Parathyroid adenoma (tissue), 2 donors: ENCODE results near the gene SH3GL2.

Experiments
- H2AFZ ChIP-seq: fragments of 300-600 bp; sonication (generic); one replicate; pipeline ENCODE4 v1.7.0; 2017; ENCODE audit warnings: antibody characterized with exemption, mild to moderate bottlenecking
- H3K27ac ChIP-seq: fragments of 300-600 bp; sonication (generic); one replicate; pipeline ENCODE4 v1.7.0; 2017
- H3K27me3 ChIP-seq: fragments of 300-600 bp; sonication (generic); one replicate; pipeline ENCODE4 v1.7.0; 2017; ENCODE audit warnings: low read length; ENCODE audit not compliant: control insufficient read depth, insufficient read depth
- H3K36me3 ChIP-seq: fragments of 300-600 bp; sonication (generic); one replicate; pipeline ENCODE4 v1.7.0; 2017; ENCODE audit warnings: low read length; ENCODE audit not compliant: control insufficient read depth, insufficient read depth
- H3K4me1 ChIP-seq: fragments of 300-600 bp; sonication (generic); one replicate; pipeline ENCODE4 v1.7.0; 2017; ENCODE audit warnings: control low read depth
- H3K4me2 ChIP-seq: fragments of 300-600 bp; sonication (generic); one replicate; pipeline ENCODE4 v1.7.0; 2017; ENCODE audit warnings: low read length
- H3K4me3 ChIP-seq: fragments of 300-600 bp; sonication (generic); one replicate; pipeline ENCODE4 v1.7.0; 2017; ENCODE audit warnings: low read depth, low read length
- H3K79me2 ChIP-seq: fragments of 300-600 bp; sonication (generic); one replicate; pipeline ENCODE4 v1.7.0; 2017; ENCODE audit warnings: control low read depth
- H3K9ac ChIP-seq: fragments of 300-600 bp; sonication (generic); one replicate; pipeline ENCODE4 v1.7.0; 2017; ENCODE audit warnings: mild to moderate bottlenecking
- H3K9me3 ChIP-seq: fragments of 300-600 bp; sonication (generic); one replicate; pipeline ENCODE4 v1.7.0; 2017; ENCODE audit warnings: low read length; ENCODE audit not compliant: control insufficient read depth
- TF ChIP-seq, protein P1 (sequence below): fragments of 300-600 bp; sonication (generic); IDR thresholded peaks from one replicate; pipeline ENCODE4 v1.7.0; 2017; ENCODE audit warnings: antibody characterized with exemption, mild to moderate bottlenecking
- donor health status: primary hyperparathyroidism.

SH3GL2 gene

GRCh38 chr9:17793713-17794622 lies 215.1 kb downstream of the SH3GL2 start:
- no peaks in the 10 kb centered on the region for H3K4me1 ChIP-seq
- no peaks in the 10 kb centered on the region for H3K79me2 ChIP-seq
- no peaks in the 10 kb centered on the region for H3K9me3 ChIP-seq
- no peak overlapping the region for H3K27ac ChIP-seq
- H3K36me3 ChIP-seq: no peaks in the 10 kb centered on the region
- no peak overlapping the region for H3K9ac ChIP-seq
- H3K4me2 ChIP-seq: no peak overlapping the region
- no peak overlapping the region for H3K4me3 ChIP-seq
- TF ChIP-seq, protein P1, sequence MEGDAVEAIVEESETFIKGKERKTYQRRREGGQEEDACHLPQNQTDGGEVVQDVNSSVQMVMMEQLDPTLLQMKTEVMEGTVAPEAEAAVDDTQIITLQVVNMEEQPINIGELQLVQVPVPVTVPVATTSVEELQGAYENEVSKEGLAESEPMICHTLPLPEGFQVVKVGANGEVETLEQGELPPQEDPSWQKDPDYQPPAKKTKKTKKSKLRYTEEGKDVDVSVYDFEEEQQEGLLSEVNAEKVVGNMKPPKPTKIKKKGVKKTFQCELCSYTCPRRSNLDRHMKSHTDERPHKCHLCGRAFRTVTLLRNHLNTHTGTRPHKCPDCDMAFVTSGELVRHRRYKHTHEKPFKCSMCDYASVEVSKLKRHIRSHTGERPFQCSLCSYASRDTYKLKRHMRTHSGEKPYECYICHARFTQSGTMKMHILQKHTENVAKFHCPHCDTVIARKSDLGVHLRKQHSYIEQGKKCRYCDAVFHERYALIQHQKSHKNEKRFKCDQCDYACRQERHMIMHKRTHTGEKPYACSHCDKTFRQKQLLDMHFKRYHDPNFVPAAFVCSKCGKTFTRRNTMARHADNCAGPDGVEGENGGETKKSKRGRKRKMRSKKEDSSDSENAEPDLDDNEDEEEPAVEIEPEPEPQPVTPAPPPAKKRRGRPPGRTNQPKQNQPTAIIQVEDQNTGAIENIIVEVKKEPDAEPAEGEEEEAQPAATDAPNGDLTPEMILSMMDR: no peak
- H2AFZ ChIP-seq: no peak overlapping the region
- no peaks in the 10 kb centered on the region for H3K27me3 ChIP-seq

DNA sequence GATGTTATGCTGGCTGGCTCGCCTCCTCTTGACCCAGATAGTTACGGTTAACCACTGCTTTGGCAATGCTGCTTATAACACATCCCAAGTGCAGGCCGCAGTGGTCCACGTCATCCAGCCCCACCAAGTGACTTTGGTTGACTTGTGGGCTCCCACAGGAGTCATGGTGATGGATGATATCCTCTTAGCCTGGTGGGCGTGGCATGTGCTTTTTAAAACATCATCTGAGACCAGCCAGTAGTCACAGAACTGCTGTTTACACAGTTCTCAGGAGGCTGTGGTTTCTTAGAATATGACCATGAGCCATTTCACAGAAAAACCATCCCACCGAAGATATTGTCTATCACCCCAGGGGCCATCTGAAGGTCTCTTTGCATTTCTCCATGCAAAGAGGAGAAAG lies 216.9 kb downstream of the SH3GL2 start:
- H3K36me3 ChIP-seq: no peaks in the 10 kb centered on the region
- no peaks in the 10 kb centered on the region for H3K4me1 ChIP-seq
- no peaks in the 10 kb centered on the region for H3K27me3 ChIP-seq
- TF ChIP-seq, protein P1: no peak
- H3K9ac ChIP-seq: no peak overlapping the region
- no peak overlapping the region for H3K4me2 ChIP-seq
- no peaks in the 10 kb centered on the region for H3K79me2 ChIP-seq
- H3K9me3 ChIP-seq: no peaks in the 10 kb centered on the region
- H3K4me3 ChIP-seq: no peak overlapping the region
- H3K27ac ChIP-seq: no peak overlapping the region
- no peak overlapping the region for H2AFZ ChIP-seq

GRCh38 chr9:17799369-17799768 lies 220.5 kb downstream of the SH3GL2 start:
- Histone ChIP-seq H3K27ac (no peak overlapping the region), H3K36me3 (no peaks in the 10 kb centered on the region), H3K9ac (no peak overlapping the region), H3K79me2 (no peaks in the 10 kb centered on the region), H3K4me2 (no peak overlapping the region), H3K9me3 (no peaks in the 10 kb centered on the region), H3K4me1 (no peaks in the 10 kb centered on the region), H2AFZ (no peak overlapping the region), H3K27me3 (no peaks in the 10 kb centered on the region), H3K4me3 (no peak overlapping the region)
- TF ChIP-seq, protein P1: no peak

- Histone ChIP-seq H3K4me2 (no peak overlapping the region), H3K27ac (no peak overlapping the region), H3K9ac (no peak overlapping the region), H3K79me2 (no peaks in the 10 kb centered on the region), H3K4me1 (no peaks in the 10 kb centered on the region), H3K27me3 (no peaks in the 10 kb centered on the region), H3K4me3 (no peak overlapping the region), H3K9me3 (no peaks in the 10 kb centered on the region), H3K36me3 (no peaks in the 10 kb centered on the region), H2AFZ (no peak overlapping the region)
- TF ChIP-seq, protein P1: no peak
Observed at GRCh38 chr9:17800418-17800817, 221.6 kb downstream of the SH3GL2 start.
